Central memory CD4-positive, alpha-beta T cell (primary cell): ENCODE measurements around the gene KRTAP17-1.

Experiments used
- DNase-seq: peaks from one replicate; pipeline ENCODE4 v3.0.0; 2022

The KRTAP17-1 gene

DNA sequence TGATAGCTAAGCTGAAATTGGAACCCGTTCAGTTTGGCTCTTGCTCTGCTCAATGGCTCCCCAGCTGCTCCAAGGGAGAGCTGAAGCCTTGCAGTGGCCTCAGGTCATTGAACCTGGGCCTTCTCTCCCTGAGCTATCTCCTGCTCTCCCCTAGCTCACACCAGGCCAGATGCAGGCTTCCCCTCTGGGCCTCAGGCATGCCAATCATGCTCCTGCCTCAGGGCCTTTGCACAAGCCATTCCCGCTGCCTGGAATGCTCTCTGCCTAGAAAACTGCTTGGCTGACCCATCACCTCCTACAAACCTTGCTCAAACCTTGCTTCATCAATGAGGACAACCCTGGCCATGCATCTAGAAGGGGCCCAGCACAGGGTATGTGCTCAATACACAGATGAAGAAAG, 16.7 kb upstream of the KRTAP17-1 start:
- DNase-seq: no peak

DNA sequence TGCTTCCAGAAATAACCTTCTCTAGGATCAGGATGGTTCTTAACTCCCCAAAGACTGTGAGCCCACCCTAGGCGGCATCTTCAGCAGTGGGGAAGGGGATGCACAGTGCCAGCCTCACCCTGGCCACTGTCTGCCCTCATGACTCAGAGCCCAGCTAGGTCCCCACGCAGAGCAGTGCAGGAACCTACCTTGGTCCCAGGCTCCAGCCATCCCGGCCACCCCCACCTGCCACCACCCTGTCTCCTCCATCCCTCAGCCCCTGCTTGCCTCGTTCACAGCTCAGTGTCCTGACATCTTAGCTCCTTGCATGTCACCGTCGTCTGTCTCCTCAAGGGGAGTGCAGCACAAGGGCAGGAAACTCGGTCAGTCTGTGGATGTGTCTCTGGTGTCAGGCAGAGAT, 16.1 kb upstream of the KRTAP17-1 start:
- DNase-seq: no peak

DNA sequence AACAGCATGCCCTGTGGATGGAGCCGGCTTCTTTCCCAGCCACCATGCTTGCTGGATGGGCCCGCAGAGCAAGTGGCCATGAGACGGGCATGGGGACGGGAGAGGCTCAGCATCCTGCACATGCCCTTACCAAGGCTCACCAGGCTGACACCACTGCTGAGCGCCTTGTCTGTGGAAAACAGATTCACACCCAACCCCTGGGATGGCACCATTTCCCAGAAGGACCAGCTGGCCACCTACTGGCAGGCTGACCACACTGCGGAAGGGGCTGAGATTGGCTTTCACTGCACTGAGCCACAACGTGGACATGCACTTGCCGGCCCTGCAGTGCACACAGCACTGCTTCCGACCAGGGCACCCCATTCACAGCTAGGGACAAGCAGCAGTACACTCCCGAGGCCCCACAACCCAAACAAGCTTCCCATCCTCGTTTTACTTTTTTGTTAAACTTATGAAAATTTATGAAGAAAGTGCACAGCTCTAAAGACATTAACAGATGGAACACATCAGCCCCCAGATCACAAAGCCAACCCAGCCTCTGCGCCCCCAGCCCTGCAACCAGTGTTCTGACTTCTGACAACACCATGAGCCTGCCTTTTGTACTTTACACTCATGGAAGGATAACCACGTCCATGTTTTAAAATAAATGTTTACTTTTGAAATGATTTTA, 13.9 kb upstream of the KRTAP17-1 start:
- DNase-seq: no peak

DNA sequence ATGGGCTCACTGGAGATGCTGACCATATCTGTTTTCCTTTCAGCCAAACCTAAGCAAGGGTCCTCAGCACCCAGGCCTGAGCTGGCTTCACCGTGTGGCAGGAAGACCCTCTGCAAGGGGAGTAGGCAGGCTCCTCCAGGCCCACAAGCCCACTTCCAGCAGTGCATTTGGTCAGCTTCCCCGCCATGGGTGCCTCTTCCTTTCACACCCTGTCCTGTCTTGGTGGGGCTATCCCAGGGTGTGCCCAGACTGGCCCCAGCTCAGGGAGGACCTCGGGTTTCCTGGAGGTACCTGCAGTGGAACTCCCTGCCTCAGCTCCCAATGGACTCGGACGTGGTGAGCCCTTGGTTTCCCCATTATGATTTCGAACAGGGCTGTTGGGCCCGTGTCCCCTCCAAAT, 12.7 kb upstream of the KRTAP17-1 start:
- DNase-seq: no peak

DNA sequence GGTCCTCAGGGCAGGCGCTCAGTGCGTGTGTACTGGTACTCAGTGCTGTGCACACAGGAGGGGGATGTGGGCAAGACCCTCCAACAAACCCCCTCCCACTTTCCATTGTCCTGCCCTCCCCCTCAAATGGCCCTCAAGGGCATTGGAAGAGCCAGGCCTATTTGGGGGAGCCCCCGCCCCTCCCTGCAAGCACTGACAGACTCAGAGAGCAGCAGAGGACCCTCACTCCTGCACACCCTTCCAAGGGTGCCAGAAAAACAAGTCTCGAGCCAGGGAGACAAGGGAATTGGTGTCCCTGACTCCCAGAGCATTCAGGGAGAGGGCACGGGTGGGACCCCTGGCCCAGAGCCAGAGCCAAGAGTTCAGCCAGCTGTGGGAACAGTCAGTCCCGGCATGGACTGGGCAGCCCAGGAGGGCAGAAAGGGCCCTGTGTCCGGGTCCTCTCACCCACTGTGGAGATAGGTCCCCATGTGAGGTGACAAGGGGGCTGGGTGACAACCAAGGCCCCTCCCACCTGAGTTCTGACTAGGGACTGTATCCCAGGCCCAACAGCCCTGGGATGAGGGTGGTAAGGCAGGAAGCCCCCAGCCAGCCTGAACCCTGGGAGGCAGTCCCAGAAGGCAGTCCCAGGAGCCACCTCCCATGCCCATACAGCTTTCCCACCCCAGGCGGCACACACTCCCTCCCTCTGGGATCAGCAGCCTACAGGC, 12.1 kb upstream of the KRTAP17-1 start:
- DNase-seq: no peak

DNA sequence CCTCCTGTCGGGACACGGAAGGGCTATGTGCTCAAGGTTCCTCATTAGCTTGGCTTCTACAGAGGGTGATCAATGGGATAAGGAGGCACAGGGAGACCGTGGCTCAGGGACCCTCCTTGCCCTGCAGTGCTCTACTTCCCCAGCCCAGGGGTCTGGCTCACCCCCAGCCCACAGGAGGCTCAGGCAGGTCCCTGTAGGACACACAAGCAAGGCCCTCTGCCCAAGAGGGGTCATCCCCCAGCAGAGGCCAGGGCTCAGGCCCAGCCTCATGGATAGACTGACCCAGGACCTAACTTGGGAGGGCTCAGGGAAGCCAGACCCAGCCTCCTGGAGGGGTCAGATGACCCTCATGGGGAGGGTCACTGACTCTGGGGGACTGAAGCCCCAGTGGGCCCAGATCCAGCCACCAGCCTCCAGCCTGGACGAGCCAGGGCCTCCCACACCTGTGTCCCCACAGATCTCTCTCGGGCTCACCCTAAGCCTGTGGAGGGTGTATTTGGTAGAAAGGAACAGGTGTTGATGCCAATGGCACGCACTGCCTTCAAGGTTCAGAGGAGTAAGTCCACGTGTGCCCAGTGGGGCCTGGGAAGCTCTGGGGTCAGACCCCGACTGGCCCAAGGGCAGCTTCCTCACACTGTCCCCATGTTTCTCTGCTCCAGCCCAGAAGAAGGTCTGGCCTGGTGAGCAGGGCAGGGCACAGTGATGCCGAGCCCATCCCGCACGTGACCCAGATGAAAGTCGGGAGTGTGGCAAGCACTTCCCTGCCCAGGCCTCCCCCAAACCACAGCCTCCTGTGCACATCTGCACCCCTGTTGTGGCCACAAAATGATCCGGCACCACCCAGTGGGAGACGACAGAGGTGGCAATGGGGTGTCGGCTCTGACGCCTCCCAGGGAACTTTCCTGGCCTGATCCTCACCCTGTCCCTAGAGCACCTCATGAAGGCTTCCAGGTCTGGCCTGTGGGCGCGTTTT, 10.9 kb upstream of the KRTAP17-1 start:
- DNase-seq: peak; percentile 64

DNA sequence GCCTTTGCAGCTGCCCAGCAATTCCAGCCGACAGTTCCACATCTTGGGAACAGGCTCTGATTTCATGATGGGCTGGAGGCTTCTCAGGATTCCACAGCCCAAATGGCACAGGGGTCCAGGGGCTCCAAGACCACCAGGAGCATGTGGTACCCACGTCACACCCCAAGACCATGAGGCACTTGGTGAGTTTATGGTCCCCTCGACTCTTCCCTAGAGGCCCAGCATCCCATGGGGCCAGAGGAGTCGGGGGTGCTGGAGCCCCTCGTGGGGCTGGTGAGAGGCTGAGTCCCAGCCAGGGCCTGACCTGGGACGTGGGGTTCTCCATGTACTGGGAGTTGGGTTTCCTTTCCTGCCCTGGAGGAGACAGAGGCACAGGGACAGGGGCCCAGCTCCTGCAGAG, 10.1 kb upstream of the KRTAP17-1 start:
- DNase-seq: no peak

DNA sequence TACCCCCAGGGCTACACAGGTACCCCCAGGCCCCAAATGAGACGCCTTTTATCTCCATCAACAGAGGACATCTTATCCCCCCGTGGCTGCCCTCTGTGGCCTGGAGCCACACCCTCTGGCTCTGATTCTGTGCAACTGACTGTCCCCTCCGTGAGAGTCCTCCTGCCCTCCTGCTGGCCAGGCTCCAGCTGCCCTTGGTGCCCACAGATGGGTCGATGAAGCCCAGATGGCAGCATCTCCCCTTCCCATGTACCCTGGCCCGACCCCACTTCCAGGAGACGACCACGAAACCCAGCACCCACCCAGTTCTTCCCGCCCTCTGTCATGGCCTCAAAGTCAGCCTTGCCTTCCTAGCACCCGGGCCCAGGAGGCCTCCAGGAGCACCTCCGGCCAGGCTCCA, 9.6 kb upstream of the KRTAP17-1 start:
- no peak for DNase-seq

DNA sequence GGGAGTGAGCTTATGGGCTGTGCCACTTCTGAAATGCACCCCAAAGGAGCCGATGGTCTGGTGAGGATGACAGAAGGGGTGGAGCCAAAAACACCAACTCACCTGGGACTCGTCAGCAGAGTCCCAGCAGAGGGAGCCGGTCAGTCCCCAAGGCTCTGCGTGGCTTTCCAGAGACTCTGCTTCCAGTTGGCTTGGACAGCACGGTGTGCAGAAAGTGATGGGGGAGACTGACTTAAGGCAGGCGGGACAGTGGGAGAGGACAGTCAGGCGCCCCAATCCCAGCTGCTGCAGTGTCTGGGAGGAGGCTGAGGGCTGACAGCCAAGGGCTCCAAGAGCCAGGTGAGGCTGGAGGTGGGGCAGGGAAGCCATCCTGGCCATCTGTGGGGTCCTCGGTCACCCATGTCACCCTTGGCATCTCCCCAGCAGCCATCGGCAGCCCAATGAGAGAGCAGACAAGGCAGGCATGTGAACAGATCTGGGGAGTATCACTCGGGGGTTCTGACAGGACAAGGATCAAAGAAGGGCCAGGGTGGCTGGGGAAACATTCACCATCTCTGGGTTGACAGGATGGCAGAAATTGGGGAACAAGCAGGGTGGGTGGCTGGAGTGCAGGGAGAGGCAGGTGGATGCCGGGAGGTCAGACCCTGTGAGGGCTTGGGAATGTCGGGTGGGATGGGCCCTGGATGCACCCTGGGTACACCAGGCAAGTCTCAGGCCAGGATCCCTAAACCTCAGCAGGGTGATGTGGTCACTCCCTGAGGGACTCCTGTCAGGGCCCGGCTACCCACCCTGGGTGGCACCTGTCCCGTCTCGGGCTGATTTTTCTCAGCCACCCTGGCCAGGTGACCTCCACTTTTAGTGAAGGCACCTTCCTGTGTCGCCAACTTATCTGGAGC, 8.9 kb upstream of the KRTAP17-1 start:
- no peak for DNase-seq

DNA sequence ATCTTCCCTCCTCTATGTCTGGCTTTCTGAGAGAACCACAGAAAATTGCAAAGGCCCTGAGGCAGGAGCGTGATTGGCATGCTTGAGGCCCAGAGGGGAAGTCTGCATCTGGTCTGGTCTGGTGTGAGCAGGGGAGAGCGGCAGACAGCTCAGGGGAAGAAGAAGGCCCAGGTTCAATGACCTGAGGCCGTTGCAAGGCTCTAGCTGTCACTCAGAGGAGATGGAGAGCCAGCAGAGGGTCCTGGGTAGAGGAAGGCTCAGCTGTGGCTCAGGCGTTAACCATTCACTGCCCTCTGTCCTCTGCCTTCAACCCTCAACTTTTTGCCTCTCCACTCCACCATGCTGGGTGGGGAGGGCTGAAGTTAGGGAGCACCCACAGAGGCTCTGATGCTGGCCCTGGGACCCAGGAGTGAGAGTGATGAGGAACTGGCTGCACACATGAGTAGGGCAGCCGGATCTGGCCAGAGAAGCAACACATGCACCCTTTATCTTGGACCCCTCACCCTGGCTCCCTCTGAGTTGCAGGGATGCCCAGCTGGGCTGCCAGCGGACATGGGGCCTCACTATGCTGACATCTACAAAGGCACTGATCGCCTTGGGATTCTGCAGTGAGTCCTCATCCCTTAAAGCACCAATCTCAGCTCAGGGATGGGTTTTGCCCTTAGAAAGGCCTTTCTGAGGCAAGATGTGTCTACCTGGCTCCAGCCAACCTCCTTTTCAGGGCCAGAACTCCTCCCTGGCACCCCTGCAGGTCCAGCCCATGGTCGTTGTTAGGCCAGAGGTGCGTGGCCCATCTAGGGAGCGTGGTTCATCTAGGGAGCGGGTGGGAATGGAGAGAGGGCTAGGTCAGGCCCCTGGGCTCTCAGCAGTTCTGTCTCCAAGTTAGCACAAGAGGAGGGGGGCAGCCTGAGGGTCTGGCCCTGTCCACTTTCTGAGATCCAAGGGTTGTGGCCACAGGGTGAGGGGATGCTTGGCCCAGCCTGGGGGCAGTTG, 7.7 kb upstream of the KRTAP17-1 start:
- DNase-seq: no peak

DNA sequence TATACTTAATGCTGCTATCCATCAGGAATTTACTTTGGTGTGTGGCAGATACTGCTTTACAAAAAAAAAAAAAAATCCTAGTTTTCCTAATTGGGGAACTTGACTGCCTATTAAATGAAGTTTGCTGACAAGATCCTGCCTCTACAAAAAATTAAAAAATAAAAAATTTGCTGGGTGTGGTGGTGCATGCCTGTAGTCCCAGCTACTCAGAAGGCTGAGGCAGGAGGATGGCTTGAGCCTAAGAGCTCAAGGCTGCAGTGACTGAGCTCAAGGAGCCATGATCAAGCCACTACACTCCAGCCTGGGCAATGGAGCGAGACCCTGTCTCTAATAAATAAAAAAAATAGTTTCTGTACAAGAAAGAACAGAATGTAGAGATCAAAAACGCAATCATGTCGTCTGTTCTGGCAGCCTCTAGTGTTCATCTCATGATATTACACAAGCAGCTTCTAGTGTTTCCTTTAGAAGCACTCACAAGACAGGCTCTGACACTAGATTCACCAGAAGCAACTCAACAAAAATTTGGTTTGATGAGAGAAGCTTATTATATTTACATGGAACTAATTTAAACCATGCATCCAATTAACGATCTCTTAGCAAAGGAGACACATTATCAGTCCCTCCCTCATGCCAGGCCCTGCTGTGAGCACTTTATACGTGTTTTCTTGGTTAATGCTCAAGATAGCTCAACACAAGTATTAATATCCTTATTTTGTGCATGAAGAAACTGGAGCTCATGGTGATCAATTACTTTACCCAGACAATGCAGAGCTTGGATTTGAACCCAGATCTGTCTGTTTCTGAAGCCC, 6.8 kb upstream of the KRTAP17-1 start:
- DNase-seq: peak; percentile 47

DNA sequence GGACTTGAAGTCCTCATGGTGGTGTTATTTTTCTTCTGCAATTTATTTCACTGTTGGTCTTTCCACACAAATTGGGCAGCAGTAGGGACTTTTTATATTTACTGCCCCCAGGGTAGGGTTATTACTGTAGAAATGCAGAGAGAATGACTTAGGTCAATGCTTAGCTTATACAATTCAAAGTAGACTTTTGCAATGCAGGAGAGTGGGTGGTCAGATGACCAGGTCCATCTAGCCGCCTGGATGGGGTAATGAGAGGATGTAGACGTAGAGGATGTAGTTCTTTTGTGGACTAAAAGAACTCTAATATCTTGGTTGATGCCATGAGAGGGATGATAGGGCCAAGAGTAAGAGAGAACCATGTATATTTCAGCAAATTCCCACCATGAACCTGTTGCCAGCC, 2.7 kb upstream of the KRTAP17-1 start:
- DNase-seq: no peak

DNA sequence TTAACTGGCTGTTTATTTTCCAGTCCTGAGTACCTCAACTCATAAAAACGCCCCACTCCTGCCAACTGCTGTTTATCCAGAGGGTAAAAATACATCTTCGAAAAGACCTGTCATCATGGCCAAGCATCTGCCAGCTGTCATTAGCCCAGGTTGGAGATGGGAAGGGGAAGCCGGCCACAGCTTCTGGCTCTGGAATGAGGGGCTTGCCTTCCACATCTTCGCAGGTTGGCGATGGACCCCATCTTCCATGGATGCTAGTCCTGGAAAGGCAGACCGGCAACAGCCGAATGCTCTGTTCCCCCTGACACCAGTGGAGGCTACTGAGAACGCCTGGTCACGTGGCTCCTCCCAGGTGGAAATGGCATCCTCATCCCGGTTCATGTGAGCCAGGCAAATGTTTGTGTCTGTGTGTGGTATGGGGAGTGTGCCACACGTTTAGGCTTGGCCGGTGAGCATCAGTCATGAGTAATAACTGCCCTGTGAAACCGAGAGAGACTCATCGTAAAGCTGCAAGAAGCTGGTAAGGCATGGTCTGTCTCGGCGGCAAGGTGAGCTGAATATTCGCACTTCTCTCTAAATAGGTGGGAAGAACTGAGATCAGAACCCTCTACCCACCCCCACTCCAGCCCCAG, 420 bp upstream of the KRTAP17-1 start:
- DNase-seq: no peak

DNA sequence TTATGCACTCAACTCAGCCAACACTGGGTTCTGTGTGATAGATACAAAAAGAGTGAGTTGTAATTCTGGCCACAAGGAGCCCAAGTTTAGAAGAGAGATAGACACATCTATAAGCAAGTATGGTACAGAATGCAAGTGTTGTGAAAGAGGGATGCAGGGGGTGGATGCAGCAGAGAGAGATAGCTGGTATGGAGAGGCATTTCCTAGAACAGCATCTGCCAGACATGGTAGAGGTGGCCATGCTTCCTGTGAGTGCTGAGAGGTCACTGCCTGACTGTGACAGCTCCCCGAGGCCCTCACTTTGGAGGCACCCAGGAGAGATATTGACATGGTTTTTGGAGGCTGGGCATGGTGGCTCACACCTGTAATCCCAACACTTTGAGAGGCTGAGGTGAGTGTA, 4.4 kb downstream of the KRTAP17-1 start:
- DNase-seq: no peak

DNA sequence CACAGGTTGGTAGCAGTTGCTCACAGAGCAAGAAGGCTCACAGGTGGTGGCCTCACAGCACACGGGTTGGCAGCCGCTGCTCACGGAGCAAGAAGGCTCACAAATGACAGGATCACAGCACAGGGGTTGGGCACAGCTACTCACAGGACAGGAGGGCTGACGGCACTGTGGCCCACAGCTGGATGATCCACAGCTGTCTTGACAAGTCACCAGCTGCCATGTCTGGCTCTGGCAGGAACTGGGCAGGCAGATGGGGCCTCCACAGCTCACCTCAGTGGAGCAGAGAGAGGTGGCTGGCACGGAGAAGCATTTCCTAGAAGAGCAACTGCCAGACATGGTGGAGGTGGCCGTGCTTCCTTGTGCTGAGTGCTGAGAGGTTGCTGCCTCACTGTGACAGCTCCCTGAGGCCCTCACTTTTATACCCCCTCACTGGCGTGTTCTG, 6.6 kb downstream of the KRTAP17-1 start, which contains the start of gene KRTAP16-1:
KRTAP16-1 (minus strand) TSS at position 392 of the 442 bp plus-strand sequence; CDS start at position 336, 56 bp downstream.
- DNase-seq: no peak

DNA sequence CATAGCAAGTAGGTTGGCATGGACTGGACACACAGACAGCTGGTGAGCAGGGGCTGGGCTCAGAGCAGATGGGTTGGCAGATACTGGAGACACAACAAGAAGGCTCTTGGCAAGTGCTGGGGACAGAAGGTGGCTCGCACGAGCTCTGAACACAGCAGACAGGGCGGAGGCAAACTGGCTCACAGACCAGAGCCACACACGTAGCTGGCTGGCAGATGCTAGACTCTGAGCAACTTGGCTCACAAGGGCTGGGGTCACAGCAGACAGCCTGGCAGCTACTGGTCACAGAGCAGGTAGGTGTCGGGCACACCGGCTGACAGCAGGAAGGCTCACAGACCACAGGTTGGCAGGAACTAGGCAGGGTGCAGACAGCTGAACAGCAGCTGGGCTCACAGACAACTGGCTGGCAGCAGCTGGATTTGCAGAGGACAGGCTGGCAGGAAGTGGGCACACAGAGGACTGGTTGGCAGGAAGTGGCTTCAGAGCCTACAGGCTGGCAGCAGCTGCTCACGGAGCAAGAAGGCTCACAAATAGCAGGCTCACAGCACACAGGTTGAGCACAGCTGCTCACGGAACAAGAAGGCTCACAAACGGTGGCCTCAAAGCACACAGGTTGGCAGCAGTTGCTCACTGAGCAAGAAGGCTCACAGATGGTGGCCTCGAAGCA, 7.1 kb downstream of the KRTAP17-1 start:
- peak; percentile 93 for DNase-seq

DNA sequence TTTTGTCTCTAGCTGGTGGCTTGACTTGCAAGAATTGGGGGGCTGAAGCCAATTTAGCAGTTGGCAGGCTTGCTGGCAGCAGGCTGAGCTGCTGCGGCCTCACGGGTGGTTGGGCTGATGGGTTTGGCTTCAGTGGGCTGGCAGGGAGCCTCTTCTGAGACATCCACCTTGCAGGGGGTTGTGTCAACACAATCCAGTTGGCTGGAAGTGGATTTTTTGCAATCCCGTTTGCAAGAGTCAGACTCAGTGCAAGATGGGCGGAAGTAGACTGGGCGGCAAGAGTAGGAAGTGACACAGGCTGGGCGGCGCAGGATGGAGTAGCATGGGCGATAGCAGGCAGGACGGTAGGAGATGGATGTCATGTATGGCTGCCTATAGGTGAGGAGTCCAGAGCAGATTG, 7.9 kb downstream of the KRTAP17-1 start:
- DNase-seq: no peak

DNA sequence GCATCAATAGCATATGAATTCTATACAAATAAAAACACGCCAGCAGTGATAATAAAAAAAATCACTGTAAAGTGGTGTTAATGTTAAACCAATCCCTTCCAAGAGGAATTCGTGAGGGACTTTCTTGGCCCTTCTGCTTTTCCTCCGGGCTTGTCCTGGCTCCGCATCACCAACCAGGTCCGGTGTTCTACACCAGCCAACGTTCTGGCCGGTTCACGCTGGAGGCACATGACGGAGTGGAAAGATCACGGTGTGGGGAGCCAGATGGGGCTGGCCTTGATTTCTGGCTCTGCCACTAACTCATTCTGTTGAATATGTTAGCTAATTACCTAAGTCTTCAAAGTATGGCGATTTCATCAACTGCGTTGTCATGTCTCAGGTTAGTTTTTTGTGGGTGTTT, 11.4 kb downstream of the KRTAP17-1 start:
- DNase-seq: no peak

DNA sequence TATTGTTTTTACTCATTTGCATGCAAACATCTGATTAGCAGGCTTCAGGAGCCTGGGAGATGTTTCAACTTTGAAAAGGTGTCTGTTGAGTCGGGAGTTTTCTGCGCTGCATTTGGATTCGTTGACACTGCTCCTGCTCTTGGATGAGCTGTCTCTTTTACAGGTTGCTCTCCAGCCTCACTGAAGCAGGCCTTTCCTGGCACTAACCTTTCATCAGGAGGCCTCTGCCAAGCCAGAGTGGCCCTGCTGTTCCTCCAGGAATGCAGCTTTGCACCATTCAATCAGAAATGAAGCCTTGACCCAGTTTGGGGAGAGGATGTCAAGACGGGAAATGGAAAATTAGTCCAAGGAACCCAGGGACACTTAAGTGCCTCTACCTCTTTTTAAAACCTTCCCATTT, 12.5 kb downstream of the KRTAP17-1 start:
- no peak for DNase-seq
